ENCODE data around the gene EXD3. TPM values are rescaled to one million over a fixed set of nuclear protein-coding genes. Genes with fewer than 3 reads are reported as not detected.

Gene EXD3
- polyA plus RNA-seq, 6 donors from 2014 or later = 2.3 to 7.5 (median 4.5) TPM; not detected in 1

DNA sequence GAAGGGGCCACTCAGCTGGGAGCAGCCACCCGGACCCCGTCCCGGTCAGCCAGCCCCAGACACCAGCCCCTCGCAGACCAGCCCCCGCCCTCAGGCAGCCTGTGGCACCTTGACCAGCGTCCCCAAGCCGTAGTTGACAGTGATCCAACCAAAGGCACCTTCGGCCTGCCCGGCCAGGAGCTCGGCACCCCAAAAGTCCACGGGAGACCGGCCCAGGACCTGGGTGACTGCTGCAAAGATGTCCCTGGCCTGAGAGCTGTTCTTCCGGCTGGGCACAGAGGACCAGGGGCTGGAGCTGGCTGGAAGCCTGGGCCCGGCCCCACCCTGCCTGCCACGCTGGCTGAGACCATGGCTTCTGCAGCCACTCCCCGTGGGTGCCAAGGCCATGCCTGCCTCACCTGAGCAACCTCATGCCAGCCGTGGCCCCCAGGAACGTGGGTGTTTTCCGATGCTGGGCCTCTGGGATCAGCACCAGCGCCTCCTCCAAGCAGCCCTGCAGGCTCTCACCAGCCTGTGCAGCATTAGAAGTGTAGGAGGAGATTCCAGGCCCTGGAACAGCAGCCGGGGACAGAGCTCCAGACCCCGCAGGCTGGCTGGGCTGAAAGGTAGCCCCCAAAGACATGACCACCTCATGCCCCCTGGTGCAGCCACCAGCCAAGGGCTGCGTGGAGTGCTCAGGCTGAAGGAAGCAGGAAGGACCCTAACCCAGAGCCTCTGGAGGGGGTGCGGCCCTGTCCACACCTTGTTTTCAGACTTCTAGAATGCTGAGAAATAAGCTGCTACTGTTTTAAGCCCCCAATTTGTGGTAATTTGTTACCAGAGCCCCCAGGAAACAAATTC is 14.0 kb upstream of the EXD3 start:
- H3K27ac Mint-ChIP-seq = no peak overlapping the region
- peaks cover 2 to 4% of the 10 kb centered on the region in 2 donors for H3K36me3 Mint-ChIP-seq
- peaks cover 3 to 8% (median 5%) of the 10 kb centered on the region in 3 donors for H3K27me3 Mint-ChIP-seq
- ATAC-seq (ENCODE audit: low read depth in 2 of 2) (no peak), DNase-seq (no peak)
- H3K9me3 Mint-ChIP-seq = no peaks in the 10 kb centered on the region
- no peak overlapping the region for H3K4me3 Mint-ChIP-seq
- H3K4me1 Mint-ChIP-seq = peaks cover 2 to 3% (median 3%) of the 10 kb centered on the region in 3 donors

GRCh38 chr9:137435980-137436760 is 13.2 kb upstream of the EXD3 start:
- DNase-seq (no peak), ATAC-seq (ENCODE audit: low read depth in 2 of 2) (no peak)
- H3K4me3 Mint-ChIP-seq = no peak overlapping the region
- no peaks in the 10 kb centered on the region for H3K36me3 Mint-ChIP-seq
- peaks cover 0 to 7% (median 0%) of the 10 kb centered on the region in 3 donors for H3K27me3 Mint-ChIP-seq
- H3K9me3 Mint-ChIP-seq = no peaks in the 10 kb centered on the region
- peak overlapping the region in 1 of 6 donors; percentile 33 for H3K27ac Mint-ChIP-seq
- H3K4me1 Mint-ChIP-seq = no peaks in the 10 kb centered on the region

GRCh38 chr9:137435381-137435891 is 12.5 kb upstream of the EXD3 start:
- Mint-ChIP-seq H3K4me1 (no peaks in the 10 kb centered on the region), H3K27ac (peak overlapping the region in 1 of 6 donors; percentile 71), H3K36me3 (no peaks in the 10 kb centered on the region), H3K4me3 (no peak overlapping the region), H3K27me3 (peaks cover 0 to 10% (median 0%) of the 10 kb centered on the region in 3 donors), H3K9me3 (no peaks in the 10 kb centered on the region)
- ATAC-seq (ENCODE audit: low read depth in 2 of 2) (no peak), DNase-seq (no peak)

DNA sequence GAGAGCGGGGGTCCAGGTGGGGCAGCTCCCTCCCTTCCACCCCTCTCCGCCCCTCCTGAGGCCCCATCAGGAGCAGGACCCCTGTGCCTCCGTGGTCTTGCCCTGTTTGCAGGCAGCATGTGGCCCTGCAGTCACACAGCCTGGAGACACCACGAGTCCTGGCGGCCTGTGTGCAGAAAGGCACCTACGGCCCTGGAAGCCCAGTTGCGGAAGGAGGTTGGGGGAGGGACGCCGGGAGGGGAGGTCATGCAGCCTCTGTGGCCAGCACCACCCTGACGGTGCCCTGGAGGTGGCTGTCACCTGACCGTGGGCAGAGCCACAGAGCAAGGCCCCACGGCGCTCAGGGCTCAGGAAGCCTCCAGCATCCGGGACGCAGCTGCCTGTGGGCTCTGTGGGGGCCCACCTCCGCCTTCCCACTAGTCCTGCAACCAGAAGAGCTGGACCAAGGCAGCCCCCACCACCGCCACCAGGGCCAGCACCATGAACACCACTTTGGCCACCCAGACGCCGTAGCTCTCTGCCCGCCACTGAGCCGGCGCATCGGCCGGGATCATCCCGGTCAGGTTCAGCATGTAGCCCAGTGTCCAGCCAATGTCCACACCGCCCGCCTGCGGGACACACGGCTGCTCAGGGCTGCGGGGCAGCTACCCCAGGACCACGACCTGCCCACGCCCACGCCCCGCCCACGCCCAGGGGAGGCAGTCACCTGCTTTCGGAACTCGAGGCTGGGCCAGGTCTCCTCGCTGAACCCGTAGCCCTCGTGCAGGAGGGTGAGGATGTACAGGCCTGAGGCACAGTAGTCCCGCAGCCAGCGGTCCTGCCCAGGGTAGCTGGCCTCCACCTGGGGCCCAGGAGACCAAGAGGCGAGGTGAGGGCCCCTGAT is 11.8 kb upstream of the EXD3 start:
- H3K4me3 Mint-ChIP-seq = no peak overlapping the region
- peaks cover 0 to 10% (median 0%) of the 10 kb centered on the region in 3 donors for H3K27me3 Mint-ChIP-seq
- no peaks in the 10 kb centered on the region for H3K36me3 Mint-ChIP-seq
- no peaks in the 10 kb centered on the region for H3K9me3 Mint-ChIP-seq
- ATAC-seq (ENCODE audit: low read depth in 2 of 2) = no peak
- no peaks in the 10 kb centered on the region for H3K4me1 Mint-ChIP-seq
- DNase-seq = no peak
- peak overlapping the region in 1 of 6 donors; percentile 56 for H3K27ac Mint-ChIP-seq

GRCh38 chr9:137433916-137434431 is 11.0 kb upstream of the EXD3 start:
- H3K27me3 Mint-ChIP-seq = peaks cover 0 to 4% (median 0%) of the 10 kb centered on the region in 3 donors
- no peak overlapping the region for H3K4me3 Mint-ChIP-seq
- no peak for DNase-seq
- H3K36me3 Mint-ChIP-seq = no peaks in the 10 kb centered on the region
- H3K9me3 Mint-ChIP-seq = no peaks in the 10 kb centered on the region
- no peak overlapping the region for H3K27ac Mint-ChIP-seq
- no peak for ATAC-seq (ENCODE audit: low read depth in 2 of 2)
- H3K4me1 Mint-ChIP-seq = peaks cover 0 to 7% (median 0%) of the 10 kb centered on the region in 3 donors

- peaks cover 0 to 4% (median 0%) of the 10 kb centered on the region in 3 donors for H3K27me3 Mint-ChIP-seq
- no peak for DNase-seq
- H3K27ac Mint-ChIP-seq = no peak overlapping the region
Observed at GRCh38 chr9:137433349-137433915, 10.5 kb upstream of the EXD3 start.

DNA sequence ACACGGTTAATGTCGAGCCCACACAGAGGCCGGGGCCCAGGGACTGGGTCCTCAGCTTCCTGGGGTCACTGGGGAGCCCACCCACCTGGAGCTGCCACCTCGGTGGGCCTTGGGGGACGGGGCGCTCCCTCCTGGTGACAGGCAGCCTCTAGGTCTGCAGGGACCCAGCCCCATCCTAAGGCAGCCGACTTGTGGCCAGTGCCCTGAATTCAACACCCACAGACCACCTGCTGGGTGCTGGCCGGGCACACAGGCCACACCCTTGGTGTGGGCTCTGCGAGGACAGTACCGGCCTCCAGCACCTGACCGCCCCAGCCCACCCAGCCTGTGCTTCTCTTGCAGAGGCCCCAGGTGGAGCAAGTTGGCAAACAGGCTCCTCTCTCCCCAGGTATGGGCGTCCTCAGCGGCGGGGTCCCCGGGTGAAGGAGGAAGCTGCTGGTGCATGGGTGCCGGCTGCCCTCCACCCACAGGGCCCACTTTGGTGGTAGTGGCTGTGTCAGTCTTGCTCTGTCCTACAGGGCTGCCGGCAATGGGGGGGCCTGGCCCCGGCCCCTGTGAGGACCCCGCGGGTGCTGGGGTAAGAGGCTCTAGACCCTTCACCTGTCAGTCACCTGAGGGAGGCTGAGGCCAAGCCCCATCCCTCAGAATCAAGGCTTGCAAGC is 9.9 kb upstream of the EXD3 start:
- Mint-ChIP-seq H3K9me3 (no peaks in the 10 kb centered on the region), H3K4me1 (peaks cover 2 to 11% (median 3%) of the 10 kb centered on the region in 3 donors), H3K4me3 (no peak overlapping the region), H3K27ac (peak overlapping the region in 1 of 6 donors; percentile 47), H3K36me3 (no peaks in the 10 kb centered on the region), H3K27me3 (peaks cover 0 to 4% (median 0%) of the 10 kb centered on the region in 3 donors)
- DNase-seq (no peak), ATAC-seq (ENCODE audit: low read depth in 2 of 2) (no peak)

More at GRCh38 chr9:137433349-137433915, 10.5 kb upstream of the EXD3 start:
- H3K4me3 Mint-ChIP-seq = no peak overlapping the region
- peaks cover 2 to 11% (median 3%) of the 10 kb centered on the region in 3 donors for H3K4me1 Mint-ChIP-seq
- no peak for ATAC-seq (ENCODE audit: low read depth in 2 of 2)
- H3K36me3 Mint-ChIP-seq = no peaks in the 10 kb centered on the region
- no peaks in the 10 kb centered on the region for H3K9me3 Mint-ChIP-seq

GRCh38 chr9:137431416-137431931 is 8.5 kb upstream of the EXD3 start:
- peaks cover 2 to 11% (median 3%) of the 10 kb centered on the region in 3 donors for H3K4me1 Mint-ChIP-seq
- no peak overlapping the region for H3K4me3 Mint-ChIP-seq
- peaks cover 0 to 4% (median 0%) of the 10 kb centered on the region in 3 donors for H3K27me3 Mint-ChIP-seq
- no peaks in the 10 kb centered on the region for H3K36me3 Mint-ChIP-seq
- no peak for DNase-seq
- no peak for ATAC-seq (ENCODE audit: low read depth in 2 of 2)
- no peaks in the 10 kb centered on the region for H3K9me3 Mint-ChIP-seq
- no peak overlapping the region for H3K27ac Mint-ChIP-seq

DNA sequence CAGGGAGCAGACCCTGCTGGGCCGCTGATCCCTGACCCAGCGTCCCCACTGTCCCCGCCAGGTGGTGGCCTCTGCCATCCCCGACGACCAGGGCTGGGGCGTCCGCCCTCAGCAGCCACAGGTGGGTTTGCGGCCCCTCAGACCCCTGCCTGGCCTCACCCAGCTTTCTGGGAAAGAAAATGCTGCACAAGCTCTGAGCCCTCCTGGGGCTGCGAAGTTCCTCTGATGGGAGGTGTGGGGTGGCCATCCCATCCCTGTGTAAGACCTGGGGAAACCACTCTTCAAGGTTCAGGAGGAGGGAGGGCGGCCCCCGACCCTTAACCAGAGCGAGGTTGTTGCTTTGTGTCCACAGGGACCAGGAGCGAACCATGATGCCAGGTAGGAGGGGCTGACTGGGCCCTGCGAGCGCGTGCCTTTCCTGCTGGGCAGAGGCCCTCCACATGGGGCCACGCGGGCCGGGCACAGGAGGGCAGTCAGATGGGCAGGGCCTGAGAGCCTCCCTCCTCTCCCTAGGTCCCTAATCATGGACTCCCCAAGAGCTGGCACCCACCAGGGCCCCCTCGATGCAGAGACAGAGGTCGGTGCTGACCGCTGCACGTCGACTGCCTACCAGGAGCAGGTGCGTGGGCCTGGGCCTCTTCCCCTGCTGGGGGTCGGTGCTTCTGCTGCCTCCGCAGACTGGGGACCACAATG is 7.9 kb upstream of the EXD3 start:
- Mint-ChIP-seq H3K27ac (no peak overlapping the region), H3K9me3 (no peaks in the 10 kb centered on the region), H3K27me3 (peaks cover 0 to 4% (median 0%) of the 10 kb centered on the region in 3 donors), H3K36me3 (no peaks in the 10 kb centered on the region), H3K4me3 (peak overlapping the region in 1 of 8 donors; percentile 35), H3K4me1 (peaks cover 2 to 11% (median 3%) of the 10 kb centered on the region in 3 donors)
- DNase-seq = no peak
- ATAC-seq (ENCODE audit: low read depth in 2 of 2) = no peak

DNA sequence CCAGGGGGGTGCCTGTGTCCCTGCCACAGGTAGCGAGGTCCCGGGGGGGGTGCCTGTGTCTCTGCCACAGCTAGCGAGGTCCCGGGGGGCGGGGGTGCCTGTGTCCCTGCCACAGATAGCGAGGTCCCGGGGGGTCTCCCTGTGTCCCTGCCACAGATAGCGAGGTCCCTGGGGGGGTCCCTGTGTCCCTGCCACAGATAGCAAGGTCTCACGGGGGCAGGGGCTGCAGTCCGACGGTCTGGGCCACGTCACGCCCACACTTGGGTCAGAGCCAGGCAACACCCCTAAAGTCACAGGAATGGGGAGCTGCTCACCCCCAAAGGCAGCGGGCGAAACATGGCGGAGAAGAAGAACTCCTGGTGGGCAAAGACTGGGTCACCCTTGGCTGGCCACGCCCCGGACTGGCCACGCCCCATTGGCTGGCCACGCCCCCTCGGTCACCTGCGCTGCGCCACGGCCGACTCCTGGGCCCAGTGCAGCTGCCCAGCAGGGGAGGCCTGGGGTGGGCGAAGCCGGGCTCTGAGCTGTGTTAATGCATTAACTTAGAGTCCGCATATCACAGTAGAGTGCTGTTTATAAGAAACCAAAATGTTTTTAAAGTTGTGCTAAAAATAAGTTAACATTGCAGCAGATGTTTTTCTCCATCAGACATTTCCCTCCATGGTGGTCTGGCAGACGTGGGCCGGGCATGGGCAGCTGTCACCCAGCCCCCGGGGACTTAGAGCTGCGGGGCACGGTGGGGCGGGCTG is 7.2 kb upstream of the EXD3 start:
- Mint-ChIP-seq H3K9me3 (no peaks in the 10 kb centered on the region), H3K27me3 (peaks cover 0 to 4% (median 0%) of the 10 kb centered on the region in 3 donors), H3K27ac (no peak overlapping the region), H3K36me3 (no peaks in the 10 kb centered on the region), H3K4me1 (peaks cover 2 to 11% (median 3%) of the 10 kb centered on the region in 3 donors), H3K4me3 (peak overlapping the region in 2 of 8 donors; percentile 39 to 52)
- ATAC-seq (ENCODE audit: low read depth in 2 of 2) = peak; percentile 64 to 68
- peak; percentile 50 for DNase-seq

DNA sequence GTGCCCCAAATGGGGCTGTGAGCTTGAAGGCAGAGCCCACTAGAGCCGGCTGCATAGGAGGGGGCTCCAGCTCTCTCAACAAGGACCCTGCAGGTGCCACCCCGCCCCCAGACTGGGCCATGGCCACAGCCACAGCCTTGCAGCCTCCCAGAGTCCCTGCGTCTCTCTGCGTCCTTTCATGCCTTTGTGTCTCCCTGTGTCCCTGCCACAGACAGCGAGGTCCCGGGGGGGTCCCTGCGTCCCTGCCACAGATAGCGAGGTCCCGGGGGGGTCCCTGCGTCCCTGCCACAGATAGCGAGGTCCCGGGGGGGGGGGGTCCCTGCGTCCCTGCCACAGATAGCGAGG is 6.6 kb upstream of the EXD3 start:
- ATAC-seq (ENCODE audit: low read depth in 2 of 2) = peak; percentile 11 to 17
- Mint-ChIP-seq H3K36me3 (no peaks in the 10 kb centered on the region), H3K9me3 (no peaks in the 10 kb centered on the region), H3K27me3 (peaks cover 0 to 4% (median 0%) of the 10 kb centered on the region in 3 donors), H3K27ac (no peak overlapping the region), H3K4me3 (peak overlapping the region in 4 of 8 donors; percentile 23 to 50 (median 44)), H3K4me1 (peaks cover 8 to 14% (median 9%) of the 10 kb centered on the region in 3 donors)
- no peak for DNase-seq
